ENCODE data around the gene ASB4.

DNA sequence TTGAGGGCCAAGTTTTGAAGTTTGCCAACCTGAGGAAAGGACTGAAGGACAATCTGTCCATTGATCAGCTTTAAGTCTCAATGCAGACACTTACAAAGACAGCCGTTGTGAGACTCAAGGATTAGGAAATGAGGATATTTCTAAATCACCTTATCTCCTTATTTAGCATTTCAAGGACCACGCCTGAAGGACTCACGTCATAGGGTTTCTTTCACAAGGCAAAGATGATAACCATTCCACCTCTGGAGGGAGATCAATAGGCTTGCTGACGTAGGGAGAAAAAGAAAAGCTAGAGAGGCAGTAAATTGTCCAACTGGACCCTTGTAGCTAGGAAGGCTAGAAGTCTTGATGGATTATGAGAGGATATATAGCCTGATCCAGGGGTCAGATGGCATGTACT, 3.3 kb upstream of the ASB4 start:
- TF ChIP-seq, protein P1, sequence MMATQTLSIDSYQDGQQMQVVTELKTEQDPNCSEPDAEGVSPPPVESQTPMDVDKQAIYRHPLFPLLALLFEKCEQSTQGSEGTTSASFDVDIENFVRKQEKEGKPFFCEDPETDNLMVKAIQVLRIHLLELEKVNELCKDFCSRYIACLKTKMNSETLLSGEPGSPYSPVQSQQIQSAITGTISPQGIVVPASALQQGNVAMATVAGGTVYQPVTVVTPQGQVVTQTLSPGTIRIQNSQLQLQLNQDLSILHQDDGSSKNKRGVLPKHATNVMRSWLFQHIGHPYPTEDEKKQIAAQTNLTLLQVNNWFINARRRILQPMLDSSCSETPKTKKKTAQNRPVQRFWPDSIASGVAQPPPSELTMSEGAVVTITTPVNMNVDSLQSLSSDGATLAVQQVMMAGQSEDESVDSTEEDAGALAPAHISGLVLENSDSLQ (IDR thresholded peaks at IDR 0.05) = no peak
- no peak for TF ChIP-seq SUZ12 (IDR thresholded peaks at IDR 0.05)
- no peak for TF ChIP-seq SP1 (IDR thresholded peaks at IDR 0.05)
- TF ChIP-seq CTBP1 (IDR thresholded peaks at IDR 0.05; ENCODE audit: borderline replicate concordance) = no peak
- TF ChIP-seq TARDBP (IDR thresholded peaks at IDR 0.05) = no peak

All from HEK293T (cell line).